ENCODE data around the gene MTF2. TPM values are rescaled to one million over a fixed set of nuclear protein-coding genes. Genes with fewer than 3 reads are reported as not detected.
A peak's percentile ranks its signal among the peaks of the same experiment; 100 is the strongest.

The MTF2 gene
- total RNA-seq, 1 donor from 2014 or later: 26.1 TPM

DNA sequence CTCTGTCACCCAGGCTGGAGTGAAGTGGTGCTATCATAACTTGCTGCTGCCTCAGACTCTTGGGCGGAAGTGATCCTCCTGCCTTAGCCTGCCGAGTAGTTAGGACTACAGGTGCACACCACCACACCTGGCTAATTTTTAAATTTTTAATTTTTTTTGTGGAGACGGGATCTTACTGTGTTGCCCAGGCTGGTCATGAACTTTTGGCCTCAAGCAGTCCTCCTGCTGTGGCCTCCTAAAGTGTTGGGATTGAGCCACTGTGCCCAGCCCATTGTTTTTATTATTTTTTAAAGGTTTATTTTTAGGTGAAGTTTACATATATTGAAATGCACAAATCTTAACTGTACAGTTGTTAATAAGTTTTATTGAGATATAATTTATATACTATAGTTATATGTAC, 3.2 kb downstream of the MTF2 start:
- no peak for DNase-seq (ENCODE audit: low read depth in 2 of 2)

DNA sequence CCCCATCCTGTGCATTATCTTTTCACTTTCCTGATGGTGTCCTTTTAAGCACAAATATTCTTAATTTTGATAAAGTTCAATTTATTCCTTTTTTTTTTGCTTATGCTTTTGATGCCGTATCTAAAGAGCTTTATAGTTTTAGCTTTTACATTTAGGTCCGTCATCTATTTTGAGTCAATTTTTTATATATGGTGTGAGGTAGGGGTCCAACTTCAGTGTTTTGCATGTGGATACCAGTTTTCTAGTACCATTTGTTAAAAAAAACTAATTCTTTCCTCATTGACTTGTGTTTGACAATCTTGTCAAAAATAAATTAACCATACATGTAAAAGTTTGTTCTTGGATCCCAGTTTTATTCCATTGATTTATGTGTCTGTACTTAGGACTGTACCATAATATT, 4.9 kb downstream of the MTF2 start:
- no peak for DNase-seq (ENCODE audit: low read depth in 2 of 2)

DNA sequence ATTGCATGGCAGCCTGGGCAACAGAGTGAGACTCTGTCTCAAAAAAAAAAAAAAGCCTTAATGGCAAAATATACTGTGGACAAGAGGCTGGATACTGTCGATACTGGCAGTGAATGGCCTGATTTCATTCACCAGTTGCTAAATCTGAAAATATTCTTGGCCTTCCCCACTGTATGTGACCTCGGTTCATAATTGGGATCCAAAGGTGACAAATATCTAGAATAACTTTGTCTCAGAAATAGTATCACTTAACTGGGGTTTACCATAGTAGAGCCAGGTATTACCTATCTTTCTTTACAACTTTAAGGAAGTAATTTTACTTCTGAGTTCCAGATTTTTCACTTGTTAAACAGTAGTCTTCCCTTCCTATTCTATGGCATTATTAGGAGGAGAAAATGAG, 8.4 kb downstream of the MTF2 start:
- no peak for DNase-seq (ENCODE audit: low read depth in 2 of 2)

DNA sequence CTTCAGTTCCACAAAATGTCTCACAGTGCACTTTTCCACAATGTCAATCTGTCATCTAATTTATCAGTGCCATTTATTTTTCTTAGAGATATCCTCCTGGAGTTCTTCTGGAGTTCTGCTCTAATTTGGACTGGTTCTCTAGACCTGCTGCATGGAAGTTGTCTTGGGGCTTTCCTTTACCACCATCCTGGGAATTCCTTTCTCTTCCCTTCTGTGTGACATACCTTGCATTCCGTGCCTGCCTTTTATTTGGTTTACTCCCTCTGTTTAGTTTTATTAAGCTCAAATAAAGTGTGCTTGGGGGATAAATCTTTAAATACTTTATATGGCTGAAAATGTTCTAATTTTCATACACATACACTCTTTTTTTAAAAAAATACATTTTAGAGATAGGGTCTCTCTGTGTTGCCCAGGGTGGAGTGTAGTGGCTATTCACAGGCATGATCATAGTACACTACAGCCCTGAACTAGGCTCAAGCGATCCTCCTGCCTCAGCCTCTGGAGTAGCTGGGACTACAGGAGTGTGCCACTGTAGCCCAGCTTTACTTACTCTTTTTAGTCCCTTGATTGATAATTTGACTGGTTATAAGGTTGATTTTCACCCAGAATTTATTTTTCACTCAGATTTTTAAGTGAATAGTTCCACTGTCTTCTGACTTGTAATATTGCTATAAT, 14.4 kb downstream of the MTF2 start:
- no peak for DNase-seq (ENCODE audit: low read depth in 2 of 2)

DNA sequence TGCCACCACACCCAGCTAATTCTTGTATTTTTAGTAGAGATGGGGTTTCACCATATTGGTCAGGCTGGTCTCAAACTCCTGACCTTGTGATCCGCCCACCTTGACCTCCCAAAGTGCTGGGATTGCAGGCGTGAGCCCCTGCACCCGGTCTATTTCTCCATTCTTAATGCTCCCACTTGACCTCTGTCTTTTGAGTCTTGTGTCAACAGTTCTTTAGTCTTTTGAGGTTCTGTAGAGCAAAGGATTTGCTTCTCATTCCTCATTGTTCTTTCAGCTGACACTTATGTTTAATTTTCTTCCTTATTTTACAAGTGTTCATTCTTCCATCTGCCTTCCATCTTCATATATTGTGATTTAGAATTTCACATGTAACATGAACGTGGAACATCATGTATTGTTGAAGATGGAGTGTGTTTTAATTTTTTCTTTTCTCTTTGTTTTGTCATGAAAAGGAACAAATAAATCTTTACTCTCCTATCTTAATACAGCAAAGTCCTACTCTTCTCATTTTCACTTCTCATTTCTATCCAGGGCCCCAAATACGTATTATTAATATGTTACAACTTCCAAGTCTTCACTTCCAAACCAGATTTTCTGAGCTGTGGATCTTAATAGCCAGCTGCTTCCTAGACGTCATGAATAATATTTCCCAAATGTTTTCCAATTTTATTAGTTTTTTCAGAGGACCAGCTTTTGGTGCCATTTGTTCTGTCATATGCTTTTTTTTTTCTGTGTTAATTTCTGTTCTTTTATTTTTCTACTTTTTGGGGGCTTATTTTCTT, 16.9 kb downstream of the MTF2 start:
- DNase-seq (ENCODE audit: low read depth in 2 of 2): no peak

DNA sequence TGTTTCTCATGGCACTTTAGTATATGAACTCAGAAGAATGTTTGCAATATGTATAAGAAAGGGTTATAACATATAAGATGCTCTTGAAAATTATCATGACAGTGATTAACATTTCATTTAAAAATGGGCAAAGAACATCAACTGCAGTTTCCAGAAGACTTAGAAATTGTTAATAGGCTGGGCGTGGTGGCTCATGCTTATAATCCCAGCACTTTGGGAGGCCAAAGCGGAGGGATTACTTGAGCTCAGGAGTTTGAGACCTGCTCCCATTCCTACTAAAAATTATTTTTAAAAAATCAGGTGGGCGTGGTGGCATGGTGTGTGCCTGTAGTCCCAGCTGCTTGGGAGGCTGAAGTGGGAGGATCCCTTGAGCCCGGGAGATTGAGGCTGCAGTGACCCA, 23.1 kb downstream of the MTF2 start:
- no peak for DNase-seq (ENCODE audit: low read depth in 2 of 2)

DNA sequence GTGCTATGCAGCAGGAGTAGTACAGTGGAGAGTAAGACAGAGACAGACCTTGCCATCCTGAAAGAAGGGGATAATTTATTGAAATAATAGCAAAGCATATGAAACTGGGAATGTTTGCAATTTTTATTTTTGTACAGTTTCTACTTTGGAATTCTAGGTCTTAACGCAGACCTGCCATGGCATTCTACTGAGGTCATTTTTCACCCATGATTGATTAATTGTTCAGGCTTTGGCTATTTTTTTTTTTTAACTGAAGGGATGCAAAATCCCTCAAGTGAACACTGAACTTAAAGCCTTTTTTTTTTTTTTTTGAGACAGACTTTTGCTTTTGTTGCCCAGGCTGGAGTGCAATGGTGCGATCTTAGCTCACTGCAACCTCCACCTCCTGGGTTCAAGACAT, 27.1 kb downstream of the MTF2 start:
- no peak for DNase-seq (ENCODE audit: low read depth in 2 of 2)

DNA sequence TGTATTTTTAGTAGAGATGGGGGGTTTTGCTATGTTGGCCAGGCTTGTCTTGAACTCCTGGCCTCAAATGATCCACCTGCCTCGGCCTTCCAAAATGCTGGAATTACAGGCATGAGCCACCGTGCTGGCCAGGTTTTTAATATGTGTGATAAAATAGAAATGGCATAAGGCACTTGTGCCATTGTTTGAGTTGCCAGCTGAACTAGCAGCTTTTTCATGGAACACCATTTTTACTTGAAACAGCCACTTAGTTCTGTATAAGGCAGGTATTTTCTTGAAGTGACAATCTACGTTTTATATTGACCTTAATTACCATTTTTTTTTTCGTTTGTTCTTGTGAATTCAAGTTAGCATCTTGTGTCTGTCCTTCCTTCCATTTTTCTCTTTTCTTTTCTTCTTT, 28.3 kb downstream of the MTF2 start:
- DNase-seq (ENCODE audit: low read depth in 2 of 2): no peak

DNA sequence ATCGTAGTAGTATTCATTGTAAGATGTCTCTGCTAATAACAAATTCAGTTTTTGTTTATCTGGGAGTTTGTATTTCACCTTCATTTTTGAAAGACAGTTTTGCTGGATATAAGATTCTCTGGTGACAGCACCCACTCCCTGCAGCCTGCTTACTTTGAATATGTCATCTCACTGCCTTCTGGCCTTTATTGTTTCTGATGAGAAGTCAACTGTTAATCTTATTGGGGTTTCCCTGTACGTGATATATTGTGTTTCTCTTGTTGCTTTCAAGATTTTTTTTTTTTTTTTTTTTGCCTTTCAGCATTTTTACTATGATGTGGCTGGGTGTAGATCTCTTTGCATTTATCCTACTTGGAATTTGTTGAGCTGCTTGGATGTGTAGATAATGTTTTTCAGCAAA, 29.3 kb downstream of the MTF2 start:
- no peak for DNase-seq (ENCODE audit: low read depth in 2 of 2)

DNA sequence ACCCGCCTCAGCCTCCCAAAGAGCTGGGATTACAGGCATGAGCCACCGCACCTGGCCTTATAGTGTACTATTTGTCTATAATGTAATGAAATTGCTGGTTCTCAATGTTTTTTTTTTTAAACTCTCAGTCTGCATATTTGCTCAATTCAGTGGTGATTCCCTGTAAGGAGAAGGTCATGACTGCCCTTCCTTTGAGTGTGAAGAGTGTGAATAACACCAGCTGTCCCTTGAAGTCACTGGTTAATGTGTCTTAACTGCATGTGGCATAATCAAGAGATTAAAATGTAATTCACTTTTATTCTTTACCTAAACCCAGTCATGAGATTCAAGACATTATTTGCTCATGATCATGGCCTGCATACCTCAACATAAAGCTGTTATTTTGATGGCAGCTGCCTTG, 30.5 kb downstream of the MTF2 start:
- DNase-seq (ENCODE audit: low read depth in 2 of 2): no peak

DNA sequence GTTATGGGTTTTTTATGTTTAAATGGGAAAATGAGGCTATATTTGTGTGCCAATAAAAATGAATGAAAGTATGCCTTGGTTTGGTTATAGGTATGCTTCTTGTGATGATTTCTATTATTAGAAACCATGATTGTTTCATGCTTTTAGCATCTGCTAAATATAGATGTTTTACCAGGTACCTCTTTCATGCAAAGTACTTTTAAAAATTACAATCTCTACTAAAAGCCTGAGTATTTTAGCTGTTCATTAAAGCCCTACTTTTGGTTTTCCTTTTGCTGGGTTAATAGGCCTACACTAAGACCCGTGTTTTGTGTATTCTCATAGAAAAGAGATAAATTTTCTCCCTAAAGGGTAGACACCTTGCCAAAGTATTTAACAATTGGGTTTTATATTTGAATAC, 32.0 kb downstream of the MTF2 start:
- no peak for DNase-seq (ENCODE audit: low read depth in 2 of 2)

DNA sequence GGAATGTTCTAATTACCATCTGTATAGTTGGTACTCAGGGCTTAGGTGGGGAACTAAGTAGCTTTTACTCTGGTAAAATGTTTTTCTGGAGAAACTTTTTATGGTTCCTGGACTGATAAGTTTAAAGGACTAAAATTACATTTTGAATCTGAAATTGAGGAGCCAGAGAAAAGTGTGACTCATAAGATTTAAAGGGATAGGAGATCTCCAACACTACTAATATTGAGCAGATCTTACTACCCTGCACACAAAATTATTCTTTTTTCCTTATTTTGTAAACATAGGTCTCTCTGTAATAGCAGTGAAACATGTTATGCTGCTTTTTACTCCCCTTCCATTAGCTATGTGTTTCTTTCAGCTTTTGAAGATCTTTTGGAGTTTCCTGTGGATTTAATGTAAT, 32.5 kb downstream of the MTF2 start:
- no peak for DNase-seq (ENCODE audit: low read depth in 2 of 2)

DNA sequence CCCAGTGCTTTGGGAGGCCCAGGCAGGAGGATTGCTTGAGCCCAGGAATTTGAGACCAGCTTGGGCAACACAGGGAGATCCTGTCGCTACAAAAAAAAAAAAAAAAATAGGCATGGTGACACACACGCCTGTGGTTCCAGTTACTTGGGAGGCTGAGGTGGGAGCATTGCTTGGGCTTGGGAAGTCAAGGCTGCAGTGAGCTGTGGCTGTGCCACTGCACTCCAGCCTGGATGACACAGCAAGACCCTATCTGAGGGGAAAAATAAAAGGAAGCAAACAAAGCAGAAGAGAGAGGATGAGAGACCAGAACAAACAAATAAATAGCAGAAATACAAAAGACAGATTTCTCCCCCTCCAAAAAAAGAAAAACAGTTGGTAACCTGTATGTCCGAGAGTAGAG, 34.0 kb downstream of the MTF2 start:
- DNase-seq (ENCODE audit: low read depth in 2 of 2): no peak

DNA sequence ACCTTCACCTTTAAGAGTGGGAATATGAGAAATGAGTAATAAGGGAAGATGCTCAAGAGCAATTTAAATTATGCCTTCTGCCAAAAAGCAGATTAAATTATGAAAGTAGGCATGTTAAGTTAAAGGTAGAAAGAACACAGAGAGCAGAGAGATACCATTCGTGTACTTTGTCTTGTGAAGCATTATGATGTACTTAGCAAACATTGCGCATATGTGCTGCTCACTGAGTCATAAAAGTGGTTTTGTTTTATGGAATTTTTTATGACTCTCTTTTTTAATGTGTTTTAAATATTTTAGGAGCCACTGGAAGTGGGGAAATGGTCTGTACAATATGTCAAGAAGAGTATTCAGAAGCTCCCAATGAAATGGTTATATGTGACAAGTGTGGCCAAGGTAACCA, 35.3 kb downstream of the MTF2 start:
- no peak for DNase-seq (ENCODE audit: low read depth in 2 of 2)

DNA sequence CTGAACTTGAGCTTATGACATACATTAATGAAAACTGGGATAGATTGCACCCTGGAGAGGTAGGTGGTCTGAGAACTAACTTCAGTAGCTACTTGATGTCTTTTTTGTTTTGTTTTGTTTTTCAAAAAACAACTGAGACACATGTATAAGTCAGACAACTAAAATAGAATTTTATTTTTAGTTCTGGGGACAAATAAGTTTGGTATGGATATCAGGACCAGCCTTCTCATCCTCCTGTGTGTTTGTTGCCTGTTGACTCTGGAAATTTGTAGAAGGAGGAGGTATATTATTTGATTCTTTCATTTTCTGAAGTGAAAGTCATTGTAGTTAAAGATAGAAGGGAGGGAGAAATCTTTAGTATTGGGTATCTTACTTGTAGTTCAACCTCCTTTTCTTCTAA, 41.5 kb downstream of the MTF2 start:
- no peak for DNase-seq (ENCODE audit: low read depth in 2 of 2)

DNA sequence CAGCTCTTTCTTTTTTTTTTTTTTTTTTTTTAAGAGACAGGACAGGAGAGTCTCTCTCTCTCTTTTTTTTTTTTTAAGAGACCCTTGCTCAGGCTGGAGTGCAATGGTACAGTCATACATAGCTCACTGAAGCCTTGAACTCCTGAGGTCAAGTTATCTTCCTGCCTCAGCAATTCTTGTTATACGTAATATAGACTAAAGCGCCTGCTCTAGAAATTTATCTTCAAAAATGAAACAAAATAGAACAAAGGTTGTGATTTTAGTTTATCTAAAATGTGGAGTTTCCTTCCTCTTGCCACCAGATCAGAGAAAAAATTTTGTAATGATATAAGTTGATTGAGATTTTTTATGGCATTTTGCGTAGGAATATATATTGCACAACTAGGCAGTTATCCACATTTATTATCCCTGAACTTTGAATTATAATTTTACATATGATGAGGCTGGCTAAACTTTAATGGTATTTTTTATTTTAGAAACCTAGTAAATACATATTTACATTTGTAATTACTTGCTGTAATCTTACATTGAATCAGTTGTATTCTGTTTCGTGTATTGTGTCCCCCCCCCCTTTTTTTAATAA, 44.2 kb downstream of the MTF2 start:
- DNase-seq (ENCODE audit: low read depth in 2 of 2): peak in 1 of 2 donors; percentile 40

DNA sequence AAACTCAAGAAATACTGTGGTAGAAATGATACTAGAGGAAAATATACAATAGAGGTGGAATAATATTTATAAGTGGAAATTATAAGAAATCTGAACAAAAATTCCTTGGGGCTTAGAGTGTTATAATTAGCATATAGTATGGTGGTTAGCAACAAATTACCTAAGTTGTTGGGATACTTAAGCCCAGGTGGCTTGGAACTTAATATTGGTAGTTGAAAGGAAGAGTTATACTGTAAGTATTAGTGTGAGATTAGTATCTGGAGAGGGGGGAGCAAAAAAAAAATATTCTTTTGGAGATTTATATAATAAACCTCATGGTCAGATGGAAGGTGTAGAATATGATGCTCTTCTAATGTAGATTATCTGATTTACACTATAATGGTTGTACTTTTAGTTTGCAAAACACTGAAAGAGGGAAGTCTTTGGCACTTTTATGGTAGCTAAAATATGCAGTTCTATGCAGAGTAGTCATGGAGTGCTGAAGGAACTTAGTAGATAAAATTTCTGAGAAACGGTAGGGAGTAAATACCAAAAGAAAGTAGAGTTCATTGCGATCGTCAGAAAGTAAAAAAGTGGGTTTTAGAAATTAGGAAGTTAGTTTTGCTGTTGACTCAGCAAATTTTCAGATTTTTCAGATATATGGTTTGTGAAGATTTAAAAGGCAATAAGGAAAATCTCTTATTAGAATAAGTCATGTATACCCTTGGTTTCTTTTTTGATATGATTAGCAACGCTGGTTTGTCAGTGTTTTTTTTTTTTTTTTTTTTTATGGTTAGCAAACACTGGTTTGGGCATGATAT, 45.7 kb downstream of the MTF2 start:
- DNase-seq (ENCODE audit: low read depth in 2 of 2): no peak

DNA sequence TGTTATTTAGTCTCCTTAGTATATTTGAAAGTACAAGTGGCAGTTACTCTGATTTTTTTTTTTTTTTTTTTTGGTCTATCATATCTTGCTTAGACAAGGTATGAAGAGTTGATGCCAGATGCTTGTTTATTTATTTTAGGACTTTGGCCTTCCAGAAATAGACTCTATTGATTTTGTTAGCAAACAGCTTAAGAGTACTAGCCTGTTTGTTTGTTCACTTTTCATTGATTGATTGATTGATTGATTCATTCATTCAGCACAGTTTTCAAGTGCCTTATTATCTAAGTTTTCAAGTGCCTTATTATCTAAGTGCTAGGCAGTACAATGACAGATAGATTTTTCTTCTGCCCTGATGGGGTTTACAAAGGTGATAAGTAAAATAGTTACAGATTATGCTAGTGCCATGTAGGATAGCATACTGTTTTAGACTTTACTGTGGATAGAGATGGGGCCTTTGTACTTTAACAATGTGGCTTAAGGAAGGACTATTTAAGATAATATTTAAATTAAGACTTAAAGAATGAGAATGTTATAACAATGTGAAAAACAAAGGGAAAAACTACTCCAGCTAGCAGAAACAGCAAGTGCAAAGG, 50.5 kb downstream of the MTF2 start:
- no peak for DNase-seq (ENCODE audit: low read depth in 2 of 2)

DNA sequence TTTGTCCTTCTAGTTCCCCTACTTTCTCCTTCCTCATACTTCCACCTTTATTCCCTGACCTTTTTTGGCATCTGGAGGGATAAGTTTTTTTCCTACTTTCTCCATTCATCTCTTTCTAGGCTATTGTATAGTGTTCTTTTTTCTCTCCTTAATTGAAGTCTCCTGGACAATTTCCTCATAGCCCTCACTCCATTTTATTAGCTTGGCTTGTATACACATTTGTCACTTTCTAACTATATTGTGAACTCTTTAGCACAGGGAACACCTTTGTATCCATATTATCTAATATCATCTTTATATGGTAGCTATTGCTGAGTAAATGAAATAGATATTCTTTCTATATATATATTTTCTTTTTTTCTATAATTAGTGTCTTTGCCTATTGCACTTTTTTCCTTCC, 53.6 kb downstream of the MTF2 start:
- DNase-seq (ENCODE audit: low read depth in 2 of 2): no peak

DNA sequence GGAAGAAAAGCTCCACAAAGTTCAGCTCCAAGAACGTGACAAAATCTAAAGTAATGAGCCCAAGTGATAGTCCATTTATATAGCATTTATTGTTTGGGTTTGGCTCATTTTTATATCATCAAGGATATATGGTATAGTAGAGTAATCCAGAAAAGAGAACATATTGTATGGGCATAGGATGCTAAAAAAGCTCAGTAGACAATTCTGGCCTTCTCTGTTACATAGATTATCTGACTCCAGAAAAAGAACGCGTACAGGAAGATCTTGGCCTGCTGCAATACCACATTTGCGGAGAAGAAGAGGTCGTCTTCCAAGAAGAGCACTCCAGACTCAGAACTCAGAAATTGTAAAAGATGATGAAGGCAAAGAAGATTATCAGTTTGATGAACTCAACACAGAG, 57.4 kb downstream of the MTF2 start:
- DNase-seq (ENCODE audit: low read depth in 2 of 2): no peak

DNA sequence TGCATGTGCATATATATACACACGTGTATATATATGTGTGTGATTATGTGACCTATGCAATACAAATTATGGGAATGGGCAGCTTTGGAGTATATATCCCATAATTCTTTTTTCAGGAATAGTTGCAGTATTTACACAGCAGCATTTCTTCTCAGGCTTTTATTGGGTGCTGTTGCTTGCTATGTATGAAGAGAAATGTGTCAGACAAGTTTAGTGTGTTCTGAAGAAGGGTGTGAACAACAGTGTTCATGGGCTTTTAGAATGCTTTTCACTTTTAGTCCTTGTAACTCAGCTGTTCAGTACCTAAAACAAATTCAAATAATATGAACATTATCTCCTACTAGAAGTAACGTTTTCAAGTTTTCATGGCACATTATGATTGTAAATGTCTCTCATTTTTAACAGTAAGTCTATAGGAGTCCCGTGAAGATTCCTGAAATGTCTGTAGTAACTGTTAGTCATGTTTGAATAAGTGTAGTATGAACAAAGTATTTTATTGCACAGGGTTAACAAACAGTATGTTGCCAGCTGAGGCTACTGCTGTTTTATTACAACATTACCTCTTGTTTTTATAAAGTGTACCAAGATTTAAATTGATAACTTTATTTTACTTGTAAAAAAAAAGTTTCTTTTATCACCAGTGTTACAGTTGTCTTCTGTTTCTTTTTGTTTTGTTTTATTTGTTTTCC, 58.7 kb downstream of the MTF2 start:
- no peak for DNase-seq (ENCODE audit: low read depth in 2 of 2)

All from dermis microvascular lymphatic vessel endothelial cell (primary cell).